SK-N-SH (cell line): ENCODE measurements around the gene CXCL1. TPM values are rescaled to one million over a fixed set of nuclear protein-coding genes. Genes with fewer than 3 reads are reported as not detected.

Experiments
- CTCF ChIA-PET: fragments of 300-600, 350-600 bp; formaldehyde crosslinking; extraction: SDS; loops from one replicate; lab custom pipeline; 2021; lab: Yijun Ruan, JAX
- POLR2A ChIA-PET: fragments of 350-600 bp; sonication (Branson Sonifier 250); formaldehyde crosslinking; extraction: SDS; loops from one replicate; lab custom pipeline; 2020; ENCODE audit warnings: antibody characterized with exemption, inconsistent platforms; lab: Yijun Ruan, JAX
- DNase-seq: peaks from one replicate; pipeline ENCODE4 v3.0.0; 2012
- H2AFZ ChIP-seq: fragments of 200-600 bp; sonication (generic); 2 replicates; pipeline ENCODE4 v1.8.1; 2016; ENCODE audit warnings: antibody characterized with exemption, mild to moderate bottlenecking, low read depth
- H3F3A ChIP-seq: fragments of 200-600 bp; sonication (generic); replicated peaks from 2 replicates; pipeline ENCODE3; 2016; ENCODE audit warnings: antibody characterized with exemption, mild to moderate bottlenecking; ENCODE audit not compliant: insufficient read depth
- H3K27ac ChIP-seq, 2 experiments: fragments of 200-500 bp in 1 of 2; fragments of 200-600 bp in 1 of 2; sonication (Bioruptor generic) in 1 of 2; sonication (generic), shearing (Covaris generic) in 1 of 2; 2 replicates each; pipeline versions ENCODE4 v1.5.1 to v1.6.1; 2014 to 2016; ENCODE audit warnings: low read depth in 2 of 2, inconsistent platforms in 1 of 2, low read length in 1 of 2, mild to moderate bottlenecking in 1 of 2, mixed read lengths in 1 of 2
- H3K27me3 ChIP-seq: fragments of 200-600 bp; sonication (generic), shearing (Covaris generic); 2 replicates; pipeline ENCODE4 v1.6.1; 2016; ENCODE audit warnings: mixed run types; ENCODE audit not compliant: insufficient read depth
- H3K36me3 ChIP-seq, 2 experiments: fragments of 200-500 bp in 1 of 2; fragments of 200-600 bp in 1 of 2; sonication (Bioruptor generic) in 1 of 2; sonication (generic) in 1 of 2; replicated peaks in 1 of 2; 2 replicates each; pipeline versions ENCODE3 to v1.5.1; 2014 to 2016; ENCODE audit warnings: low read length in 1 of 2, mild to moderate bottlenecking in 1 of 2; ENCODE audit not compliant: insufficient read depth in 2 of 2, control insufficient read depth in 1 of 2
- H3K4me1 ChIP-seq, 2 experiments: fragments of 200-500 bp in 1 of 2; fragments of 200-600 bp in 1 of 2; sonication (Bioruptor generic) in 1 of 2; sonication (generic), shearing (Covaris generic) in 1 of 2; 2 replicates each; pipeline versions ENCODE4 v1.5.1 to v1.6.1; 2014 to 2016; ENCODE audit warnings: low read depth in 1 of 2, low read length in 1 of 2, mixed run types in 1 of 2; ENCODE audit not compliant: insufficient read depth in 2 of 2, control insufficient read depth in 1 of 2
- H3K4me2 ChIP-seq: fragments of 200-600 bp; sonication (generic), shearing (Covaris generic); 2 replicates; pipeline ENCODE4 v1.6.1; 2017; ENCODE audit warnings: mixed run types
- H3K4me3 ChIP-seq, 2 experiments: fragments of 200-500 bp in 1 of 2; fragments of 200-600 bp in 1 of 2; sonication (Bioruptor generic) in 1 of 2; sonication (generic), shearing (Covaris generic) in 1 of 2; 2 replicates each; pipeline versions ENCODE4 v1.5.1 to v1.8.1; 2014 to 2016; ENCODE audit warnings: low read depth in 2 of 2, inconsistent platforms in 1 of 2, low read length in 1 of 2, mild to moderate bottlenecking in 1 of 2, mixed read lengths in 1 of 2, moderate library complexity in 1 of 2
- H3K79me2 ChIP-seq: fragments of 200-600 bp; sonication (generic); 2 replicates; pipeline ENCODE4 v1.8.1; 2017; ENCODE audit warnings: mild to moderate bottlenecking; ENCODE audit not compliant: insufficient read depth
- H3K9ac ChIP-seq: fragments of 200-600 bp; sonication (generic); 2 replicates; pipeline ENCODE4 v1.6.1; 2017; ENCODE audit warnings: mixed run types
- H3K9me2 ChIP-seq: fragments of 200-600 bp; sonication (generic); 2 replicates; pipeline ENCODE4 v1.6.1; 2017; ENCODE audit warnings: mixed run types
- H3K9me3 ChIP-seq: fragments of 200-600 bp; sonication (generic); 2 replicates; pipeline ENCODE4 v1.6.1; 2017; ENCODE audit warnings: mixed run types, mild to moderate bottlenecking, moderate library complexity
- H4K20me1 ChIP-seq: fragments of 200-600 bp; sonication (generic); 2 replicates; pipeline ENCODE4 v1.6.1; 2017; ENCODE audit warnings: mild to moderate bottlenecking, mixed run types; ENCODE audit not compliant: insufficient read depth
- CHD2 ChIP-seq: fragments of 150-350 bp; IDR thresholded peaks from 2 replicates; pipeline ENCODE4 v1.6.1; 2018; ENCODE audit warnings: low read length; ENCODE audit not compliant: partially characterized antibody
- CTCF ChIP-seq: fragments of 200-600 bp; sonication (generic); IDR thresholded peaks from 2 replicates; pipeline ENCODE4 v1.6.1; 2017; ENCODE audit warnings: antibody characterized with exemption, mild to moderate bottlenecking, moderate library complexity
- FOSL2 ChIP-seq: IDR thresholded peaks from 2 replicates; pipeline ENCODE4 v1.4.0; 2012; ENCODE audit warnings: low read depth, mild to moderate bottlenecking, moderate library complexity, borderline replicate concordance
- FOXM1 ChIP-seq: IDR thresholded peaks from 2 replicates; pipeline ENCODE4 v1.4.0; 2012; ENCODE audit warnings: low read depth, mild to moderate bottlenecking
- IRF3 ChIP-seq: fragments of 150-350 bp; IDR thresholded peaks from 2 replicates; pipeline ENCODE4 v1.6.1; 2016; ENCODE audit warnings: mild to moderate bottlenecking, low read depth, low read length
- MEF2A ChIP-seq: IDR thresholded peaks from 2 replicates; pipeline ENCODE4 v1.4.0; 2012; ENCODE audit warnings: low read depth, borderline replicate concordance
- RFX5 ChIP-seq: IDR thresholded peaks from 2 replicates; pipeline ENCODE4 v1.6.1; 2012; ENCODE audit warnings: mild to moderate bottlenecking, improper control_type of control experiment, low read length
- RXRA ChIP-seq: IDR thresholded peaks from 2 replicates; pipeline ENCODE4 v1.4.0; 2012; ENCODE audit warnings: low read depth, mild to moderate bottlenecking, borderline replicate concordance
- SIN3A ChIP-seq: IDR thresholded peaks from 2 replicates; pipeline ENCODE4 v1.6.1; 2012; ENCODE audit warnings: low read depth, mild to moderate bottlenecking, low read length, moderate library complexity, borderline replicate concordance
- SMC3 ChIP-seq: IDR thresholded peaks from 2 replicates; pipeline ENCODE4 v1.6.1; 2012; ENCODE audit warnings: low read depth, low read length, improper control_type of control experiment
- USF2 ChIP-seq: fragments of 150-350 bp; IDR thresholded peaks from 2 replicates; pipeline ENCODE4 v1.6.1; 2017; ENCODE audit warnings: antibody characterized with exemption, low read length, low read depth, borderline replicate concordance
- polyA plus RNA-seq, 3 experiments: library from polyadenylated mRNA; depleted of rRNA; stranded (reverse); fragments of >200 nt; gene quantifications; 2 replicates each; pipeline ENCODE4 v1.2.3, GENCODE V29; 2012
- TF ChIP-seq, protein P1 (sequence below): IDR thresholded peaks from 2 replicates; pipeline ENCODE4 v1.6.1; 2012; ENCODE audit warnings: mild to moderate bottlenecking, low read depth, low read length, moderate library complexity

The CXCL1 gene
- polyA plus RNA-seq, 1 of the 3 experiments (the other 2 are of a cell fraction) = 0.12 TPM

DNA sequence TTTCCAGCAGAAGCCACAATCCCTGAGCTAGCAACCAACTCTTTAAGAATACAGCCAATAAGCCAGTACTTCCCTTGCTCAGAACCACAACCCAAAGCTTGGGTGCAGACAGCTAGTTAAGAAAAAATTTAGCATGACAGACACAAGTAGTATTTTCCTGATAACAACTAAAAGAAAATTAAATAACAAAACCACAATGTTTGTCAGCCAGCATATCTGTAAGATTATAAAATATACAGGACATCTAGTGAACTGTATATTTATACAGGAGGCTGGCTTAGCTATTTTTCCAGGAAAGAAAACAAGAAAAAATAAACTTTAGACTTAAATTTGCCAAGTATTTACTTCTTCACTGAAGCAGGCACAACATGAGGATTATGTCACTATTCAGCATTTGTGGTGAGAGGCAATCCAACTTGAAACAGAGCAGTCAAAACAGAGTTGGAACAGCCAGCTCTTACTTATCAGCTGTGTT, 9.5 kb upstream of the CXCL1 start:
- POLR2A ChIA-PET = no interaction called here
- H3F3A ChIP-seq = no peaks in the 10 kb centered on the region
- no peak overlapping the region for H3K4me3 ChIP-seq
- CTCF ChIA-PET = no interaction called here
- H3K27ac ChIP-seq = no peak overlapping the region
- DNase-seq = no peak
- no peaks in the 10 kb centered on the region for H3K79me2 ChIP-seq
- H3K9me2 ChIP-seq = no peaks in the 10 kb centered on the region
- peaks cover 37% of the 10 kb centered on the region for H3K27me3 ChIP-seq
- TF ChIP-seq CTCF (no peak), SIN3A (no peak), USF2 (no peak), IRF3 (no peak), RFX5 (no peak), CHD2 (no peak), RXRA (no peak), SMC3 (no peak), FOSL2 (no peak), FOXM1 (no peak), MEF2A (no peak)
- TF ChIP-seq, protein P1, sequence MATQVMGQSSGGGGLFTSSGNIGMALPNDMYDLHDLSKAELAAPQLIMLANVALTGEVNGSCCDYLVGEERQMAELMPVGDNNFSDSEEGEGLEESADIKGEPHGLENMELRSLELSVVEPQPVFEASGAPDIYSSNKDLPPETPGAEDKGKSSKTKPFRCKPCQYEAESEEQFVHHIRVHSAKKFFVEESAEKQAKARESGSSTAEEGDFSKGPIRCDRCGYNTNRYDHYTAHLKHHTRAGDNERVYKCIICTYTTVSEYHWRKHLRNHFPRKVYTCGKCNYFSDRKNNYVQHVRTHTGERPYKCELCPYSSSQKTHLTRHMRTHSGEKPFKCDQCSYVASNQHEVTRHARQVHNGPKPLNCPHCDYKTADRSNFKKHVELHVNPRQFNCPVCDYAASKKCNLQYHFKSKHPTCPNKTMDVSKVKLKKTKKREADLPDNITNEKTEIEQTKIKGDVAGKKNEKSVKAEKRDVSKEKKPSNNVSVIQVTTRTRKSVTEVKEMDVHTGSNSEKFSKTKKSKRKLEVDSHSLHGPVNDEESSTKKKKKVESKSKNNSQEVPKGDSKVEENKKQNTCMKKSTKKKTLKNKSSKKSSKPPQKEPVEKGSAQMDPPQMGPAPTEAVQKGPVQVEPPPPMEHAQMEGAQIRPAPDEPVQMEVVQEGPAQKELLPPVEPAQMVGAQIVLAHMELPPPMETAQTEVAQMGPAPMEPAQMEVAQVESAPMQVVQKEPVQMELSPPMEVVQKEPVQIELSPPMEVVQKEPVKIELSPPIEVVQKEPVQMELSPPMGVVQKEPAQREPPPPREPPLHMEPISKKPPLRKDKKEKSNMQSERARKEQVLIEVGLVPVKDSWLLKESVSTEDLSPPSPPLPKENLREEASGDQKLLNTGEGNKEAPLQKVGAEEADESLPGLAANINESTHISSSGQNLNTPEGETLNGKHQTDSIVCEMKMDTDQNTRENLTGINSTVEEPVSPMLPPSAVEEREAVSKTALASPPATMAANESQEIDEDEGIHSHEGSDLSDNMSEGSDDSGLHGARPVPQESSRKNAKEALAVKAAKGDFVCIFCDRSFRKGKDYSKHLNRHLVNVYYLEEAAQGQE = no peak
- H3K36me3 ChIP-seq = no peaks in the 10 kb centered on the region
- H3K9ac ChIP-seq = no peak overlapping the region
- H3K4me1 ChIP-seq = no peaks in the 10 kb centered on the region
- H3K4me2 ChIP-seq = no peak overlapping the region
- no peak overlapping the region for H2AFZ ChIP-seq
- H4K20me1 ChIP-seq = no peaks in the 10 kb centered on the region
- no peaks in the 10 kb centered on the region for H3K9me3 ChIP-seq
